HL-60 (cell line): ENCODE results near the gene C1orf210.

Experiments used
- DNase-seq, 2 experiments: peaks; one replicate each; pipeline ENCODE4 v3.0.0-alpha.2; 2010 to 2020; ENCODE audit warnings: low read depth in 1 of 2, low spot score in 1 of 2
- H3K27ac ChIP-seq: fragments of 250-450 bp; sonication (Bioruptor Pico); replicated peaks from 2 replicates; pipeline ENCODE4 v1.5.1; 2020; ENCODE audit warnings: mild to moderate bottlenecking, moderate library complexity
- H3K27me3 ChIP-seq: fragments of 250-450 bp; sonication (Bioruptor Pico); 2 replicates; pipeline ENCODE4 v1.5.1; 2021; ENCODE audit warnings: mild to moderate bottlenecking, moderate library complexity; ENCODE audit not compliant: insufficient read depth, poor library complexity, severe bottlenecking
- H3K4me3 ChIP-seq: replicated peaks from 2 replicates; pipeline ENCODE4 v1.5.1; 2011; ENCODE audit warnings: mild to moderate bottlenecking, control low read depth, low read length; ENCODE audit not compliant: insufficient read depth
- CTCF ChIP-seq: IDR thresholded peaks from one replicate; pipeline ENCODE4 v1.5.1; 2011; ENCODE audit warnings: low read length, control low read depth, inconsistent platforms; ENCODE audit not compliant: insufficient read depth
- GABPA ChIP-seq: IDR thresholded peaks from 2 replicates; pipeline ENCODE4 v1.6.1; 2012; ENCODE audit warnings: low read depth
- POLR2AphosphoS5 ChIP-seq: IDR thresholded peaks from 2 replicates; pipeline ENCODE4 v1.6.1; 2012; ENCODE audit warnings: low read depth
- REST ChIP-seq: IDR thresholded peaks from 2 replicates; pipeline ENCODE4 v1.6.1; 2012; ENCODE audit warnings: low read depth; ENCODE audit not compliant: insufficient replicate concordance
- SPI1 ChIP-seq: IDR thresholded peaks from 2 replicates; pipeline ENCODE4 v1.6.1; 2012; ENCODE audit warnings: low read depth, mild to moderate bottlenecking, borderline replicate concordance
- long read RNA-seq: library from polyadenylated mRNA; unstranded; transcript quantifications from one replicate; pipeline ENCODE4 v2.0.0, GENCODE V29; 2020

C1orf210 gene
- long read RNA-seq, result 0 reads

- H3K27ac ChIP-seq, result no peak within 1 kb of the TSS
- H3K27me3 ChIP-seq, result no peaks in the 10 kb centered on the region
- DNase-seq, result no peak
- H3K4me3 ChIP-seq, result no peak within 1 kb of the TSS
- TF ChIP-seq CTCF, result no peak
- TF ChIP-seq REST, result no peak
- no peak for TF ChIP-seq SPI1
- TF ChIP-seq POLR2AphosphoS5, result no peak
- no peak for TF ChIP-seq GABPA
Measured at GRCh38 chr1:43285269-43285990, at the start of gene C1orf210. Gene C1orf210 (minus strand): TSS chr1:43285581. CDS start chr1:43283270, 2,311 bp downstream.

GRCh38 chr1:43334453-43335205, 49.2 kb upstream of the C1orf210 start:
- no peak for DNase-seq
- no peak for TF ChIP-seq REST
- no peak for TF ChIP-seq CTCF
- no peak for TF ChIP-seq GABPA
- no peak for TF ChIP-seq SPI1
- TF ChIP-seq POLR2AphosphoS5, result no peak
- no peak overlapping the region for H3K4me3 ChIP-seq
- H3K27me3 ChIP-seq, result no peaks in the 10 kb centered on the region
- H3K27ac ChIP-seq, result no peak overlapping the region

GRCh38 chr1:43331688-43332087, 46.3 kb upstream of the C1orf210 start:
- Histone ChIP-seq H3K27ac (no peak overlapping the region), H3K4me3 (no peak overlapping the region), H3K27me3 (no peaks in the 10 kb centered on the region)
- DNase-seq, result no peak
- TF ChIP-seq GABPA (no peak), REST (no peak), POLR2AphosphoS5 (no peak), SPI1 (no peak), CTCF (no peak)
